HEK293 (cell line): ENCODE results near the gene RRN3.
"Not testable (repeated sequence)": the region's sequence is repeated elsewhere in the genome, so short reads cannot be mapped to it uniquely, and the experiment has no call there.

ENCODE experiments used
- CTCF ChIA-PET: fragments of 350-600 bp; formaldehyde crosslinking; extraction: SDS; loops from one replicate; lab custom pipeline; 2021; ENCODE audit warnings: antibody characterized with exemption; lab: Yijun Ruan, JAX
- POLR2A ChIA-PET: fragments of 300-600 bp; formaldehyde crosslinking; extraction: SDS; loops from one replicate; lab custom pipeline; 2020; ENCODE audit warnings: antibody characterized with exemption, inconsistent platforms; lab: Yijun Ruan, JAX
- H3K27ac ChIP-seq: fragments of 200-500 bp; sonication (Bioruptor generic); 2 replicates; pipeline ENCODE4 v1.5.1; 2014; ENCODE audit warnings: low read depth, low read length, control low read depth, inconsistent platforms; ENCODE audit errors: extremely low read depth
- H3K36me3 ChIP-seq, 2 experiments: fragments of 200-500 bp in 1 of 2; sonication (Bioruptor generic) in 1 of 2; 1 replicate in 1 of 2; 2 replicates in 1 of 2; pipeline ENCODE4 v1.5.1; 2014 to 2017; ENCODE audit warnings: inconsistent platforms in 2 of 2, low read length in 2 of 2; ENCODE audit not compliant: control insufficient read depth in 2 of 2, insufficient read depth in 1 of 2
- H3K4me1 ChIP-seq: fragments of 200-500 bp; sonication (Bioruptor generic); 2 replicates; pipeline ENCODE4 v1.5.1; 2014; ENCODE audit warnings: mild to moderate bottlenecking, low read length, inconsistent platforms; ENCODE audit not compliant: control insufficient read depth, insufficient read depth
- H3K4me3 ChIP-seq: 2 replicates; pipeline ENCODE4 v1.5.1; 2011; ENCODE audit warnings: low read depth, mild to moderate bottlenecking, control low read depth, low read length, moderate library complexity
- H3K9me3 ChIP-seq: fragments of 200-500 bp; sonication (Bioruptor generic); 2 replicates; pipeline ENCODE4 v1.5.1; 2014; ENCODE audit warnings: low read depth, low read length, inconsistent platforms; ENCODE audit not compliant: control insufficient read depth, insufficient read depth
- BCL11B ChIP-seq: fragments of 450-650 bp; formaldehyde crosslinking; IDR thresholded peaks from 2 replicates; pipeline ENCODE4 v1.5.1; 2016; ENCODE audit warnings: low read depth, missing biosample characterization, missing genetic modification characterization
- IKZF3 ChIP-seq: fragments of 450-650 bp; IDR thresholded peaks from 2 replicates; pipeline ENCODE4 v1.5.0; 2018; ENCODE audit warnings: missing biosample characterization, mild to moderate bottlenecking, missing genetic modification characterization, moderate library complexity
- KLF17 ChIP-seq: fragments of 450-650 bp; formaldehyde crosslinking; IDR thresholded peaks from 2 replicates; pipeline ENCODE4 v1.5.1; 2016; ENCODE audit warnings: missing biosample characterization, missing genetic modification characterization
- PRDM10 ChIP-seq: fragments of 450-650 bp; formaldehyde crosslinking; IDR thresholded peaks from 2 replicates; pipeline ENCODE4 v1.5.1; 2016; ENCODE audit warnings: missing biosample characterization, missing genetic modification characterization
- SCRT2 ChIP-seq: fragments of 450-650 bp; formaldehyde crosslinking; IDR thresholded peaks from 2 replicates; pipeline ENCODE4 v1.5.1; 2016; ENCODE audit warnings: missing biosample characterization, missing genetic modification characterization
- SP3 ChIP-seq: fragments of 450-650 bp; formaldehyde crosslinking; IDR thresholded peaks from 2 replicates; pipeline ENCODE4 v1.5.1; 2016; ENCODE audit warnings: missing biosample characterization, missing genetic modification characterization
- SP7 ChIP-seq: fragments of 450-650 bp; formaldehyde crosslinking; IDR thresholded peaks from 2 replicates; pipeline ENCODE4 v1.5.1; 2016; ENCODE audit warnings: missing biosample characterization, missing genetic modification characterization
- ZBTB11 ChIP-seq: fragments of 450-650 bp; formaldehyde crosslinking; conservative IDR thresholded peaks from 2 replicates; pipeline ENCODE4 v1.5.1; 2016; ENCODE audit warnings: low read depth, missing biosample characterization, missing genetic modification characterization
- ZBTB17 ChIP-seq: fragments of 450-650 bp; formaldehyde crosslinking; IDR thresholded peaks from 2 replicates; pipeline ENCODE4 v1.5.1; 2016; ENCODE audit warnings: missing biosample characterization, missing genetic modification characterization
- ZBTB26 ChIP-seq: fragments of 450-650 bp; formaldehyde crosslinking; optimal IDR thresholded peaks from 2 replicates; pipeline ENCODE3; 2016; ENCODE audit warnings: missing biosample characterization, mild to moderate bottlenecking, missing genetic modification characterization
- ZEB2 ChIP-seq: fragments of 450-650 bp; formaldehyde crosslinking; IDR thresholded peaks from 2 replicates; pipeline ENCODE4 v1.5.1; 2016; ENCODE audit warnings: missing biosample characterization, missing genetic modification characterization
- ZFP37 ChIP-seq: fragments of 450-650 bp; formaldehyde crosslinking; IDR thresholded peaks from 2 replicates; pipeline ENCODE4 v1.5.1; 2016; ENCODE audit warnings: missing biosample characterization, missing genetic modification characterization
- ZNF335 ChIP-seq: fragments of 450-650 bp; formaldehyde crosslinking; conservative IDR thresholded peaks from 2 replicates; pipeline ENCODE4 v1.5.1; 2016; ENCODE audit warnings: missing biosample characterization, missing genetic modification characterization
- ZNF518A ChIP-seq: fragments of 450-650 bp; formaldehyde crosslinking; conservative IDR thresholded peaks from 2 replicates; pipeline ENCODE4 v1.5.1; 2016; ENCODE audit warnings: low read depth, missing biosample characterization, missing genetic modification characterization
- ZNF561 ChIP-seq: fragments of 450-650 bp; IDR thresholded peaks from 2 replicates; pipeline ENCODE4 v1.5.1; 2018; ENCODE audit warnings: missing biosample characterization, missing genetic modification characterization, borderline replicate concordance
- ZNF629 ChIP-seq: fragments of 450-650 bp; formaldehyde crosslinking; IDR thresholded peaks from 2 replicates; pipeline ENCODE4 v1.5.1; 2017; ENCODE audit warnings: missing biosample characterization, missing genetic modification characterization
- ZNF692 ChIP-seq: fragments of 450-650 bp; formaldehyde crosslinking; IDR thresholded peaks from 2 replicates; pipeline ENCODE4 v1.5.1; 2016; ENCODE audit warnings: missing biosample characterization, missing genetic modification characterization
- ZSCAN30 ChIP-seq: fragments of 450-650 bp; IDR thresholded peaks from 2 replicates; pipeline ENCODE4 v1.5.1; 2018; ENCODE audit warnings: missing biosample characterization, mild to moderate bottlenecking, missing genetic modification characterization, moderate library complexity
- ZXDB ChIP-seq: fragments of 450-650 bp; formaldehyde crosslinking; IDR thresholded peaks from 2 replicates; pipeline ENCODE4 v1.5.1; 2016; ENCODE audit warnings: missing biosample characterization, missing genetic modification characterization

RRN3 gene

GRCh38 chr16:15093955-15094827, at the start of gene RRN3:
RRN3 (minus strand) TSS chr16:15094272; CDS start chr16:15094233, 39 bp downstream.
- H3K27ac ChIP-seq, result peak within 1 kb of the TSS; percentile 13; the same call in 1 of the 2 replicates
- CTCF ChIA-PET, H3K9me3 ChIP-seq, H3K4me1 ChIP-seq: not testable (repeated sequence)
- POLR2A ChIA-PET, result interaction anchor here (0.6 to 1.2 kb wide), 3 partner anchors 28 to 38 kb away, joined by 3 to 4 read pairs (median 4); no protein-coding TSS in a partner anchor
- peak within 1 kb of the TSS; percentile 63 for H3K4me3 ChIP-seq
- peaks cover 0 to 13% of the 10 kb centered on the region in 2 experiments; a peak in 2 of 3 replicates for H3K36me3 ChIP-seq
- peak; percentile 38; the same call in 1 of the 2 replicates for TF ChIP-seq ZEB2 (tag by site-specific recombination)
- peak; percentile 35 for TF ChIP-seq ZNF335 (tag by site-specific recombination)
- TF ChIP-seq SCRT2 (tag by site-specific recombination), result 0 out of 2 replicates have a peak, but pooled peaks have one; percentile 26
- peak; percentile 86 for TF ChIP-seq ZBTB17 (tag by site-specific recombination)
- TF ChIP-seq ZXDB (tag by site-specific recombination), result peak; percentile 61
- 0 out of 2 replicates have a peak, but pooled peaks have one; percentile 55 for TF ChIP-seq ZNF561
- peak; percentile 76 for TF ChIP-seq SP7
- peak; percentile 82 for TF ChIP-seq IKZF3 (tag by site-specific recombination)
- TF ChIP-seq ZNF692 (tag by site-specific recombination), result peak; percentile 63
- TF ChIP-seq ZBTB11 (tag by site-specific recombination), result peak; percentile 80
- peak; percentile 75 for TF ChIP-seq ZNF629 (tag by site-specific recombination)
- TF ChIP-seq ZNF518A (tag by site-specific recombination), result peak; percentile 72
- TF ChIP-seq SP3 (tag by site-specific recombination), result peak; percentile 70
- TF ChIP-seq PRDM10 (tag by site-specific recombination), result peak; percentile 61
- 0 out of 2 replicates have a peak, but pooled peaks have one; percentile 39 for TF ChIP-seq KLF17
- TF ChIP-seq ZFP37 (tag by site-specific recombination), result peak; percentile 55; the same call in 1 of the 2 replicates
- peak; percentile 81 for TF ChIP-seq ZBTB26 (tag by site-specific recombination)
- 0 out of 2 replicates have a peak, but pooled peaks have one; percentile 62 for TF ChIP-seq ZSCAN30
- TF ChIP-seq BCL11B (tag by site-specific recombination), result 0 out of 2 replicates have a peak, but pooled peaks have one; percentile 18
